A549 (cell line): ENCODE results near the gene ADCYAP1R1. TPM values are rescaled to one million over a fixed set of nuclear protein-coding genes. Genes with fewer than 3 reads are reported as not detected.

ENCODE experiments used
- ATAC-seq, 2 experiments: fragments of 200-7000 bp in 1 of 2; fragments of >200 bp in 1 of 2; cut with Nextera tagmentation in 1 of 2; cut with Tn5 transposase in 1 of 2; 3 replicates each; pipeline versions ENCODE4 v1.8.0 to v1.9.1; 2018 to 2020; ENCODE audit warnings: mild to moderate bottlenecking in 1 of 2, moderate library complexity in 1 of 2
- CTCF ChIA-PET: fragments of 300-600 bp; sonication (Branson Sonifier 250); formaldehyde crosslinking; extraction: SDS; loops from one replicate; lab custom pipeline; 2021; ENCODE audit warnings: antibody characterized with exemption, inconsistent platforms; lab: Yijun Ruan, JAX
- POLR2A ChIA-PET: fragments of 350-600 bp; formaldehyde crosslinking; extraction: SDS; loops from one replicate; lab custom pipeline; 2021; ENCODE audit warnings: antibody characterized with exemption, inconsistent platforms; lab: Yijun Ruan, JAX
- DNase-seq, 2 experiments: peaks; one replicate each; pipeline versions ENCODE4 v3.0.0 to v3.0.0-alpha.2; 2011 to 2016; ENCODE audit warnings: low read depth in 1 of 2, low spot score in 1 of 2
- FAIRE-seq: peaks from 2 replicates; lab custom pipeline; 2011; peaks lifted over from hg19 to GRCh38; lab: Jason Lieb, UNC
- H3K27ac ChIP-seq, 2 experiments: fragments of >200 bp; sonication (Bioruptor Twin); formaldehyde crosslinking; 3 replicates each; pipeline ENCODE4 v1.5.1; 2016 to 2017
- H3K4me1 ChIP-seq: fragments of >200 bp; sonication (Bioruptor Twin); formaldehyde crosslinking; 3 replicates; pipeline ENCODE4 v1.6.1; 2016
- H3K4me2 ChIP-seq: fragments of >200 bp; sonication (Bioruptor Twin); formaldehyde crosslinking; 3 replicates; pipeline ENCODE4 v1.6.1; 2016
- H3K4me3 ChIP-seq: fragments of >200 bp; sonication (Bioruptor Twin); formaldehyde crosslinking; 3 replicates; pipeline ENCODE4 v1.5.1; 2016
- H3K9me3 ChIP-seq: fragments of >200 bp; sonication (Bioruptor Twin); formaldehyde crosslinking; 3 replicates; pipeline ENCODE4 v1.6.1; 2016
- CBX8 ChIP-seq: fragments of 200-600 bp; sonication (generic); IDR thresholded peaks from 2 replicates; pipeline ENCODE4 v1.6.1; 2016
- CTCF ChIP-seq: fragments of >200 bp; sonication (Bioruptor Twin); formaldehyde crosslinking; IDR thresholded peaks from 3 replicates; pipeline ENCODE4 v1.5.1; 2016
- HMGXB4 ChIP-seq: fragments of 250-450 bp; sonication (Bioruptor Pico); IDR thresholded peaks from 2 replicates; pipeline ENCODE4 v1.5.0; 2021; ENCODE audit warnings: mild to moderate bottlenecking, moderate library complexity, borderline replicate concordance
- HOXB5 ChIP-seq: fragments of 250-450 bp; sonication (Bioruptor Pico); IDR thresholded peaks from 2 replicates; pipeline ENCODE4 v1.5.0; 2020; ENCODE audit warnings: mild to moderate bottlenecking, moderate library complexity
- JUNB ChIP-seq: fragments of >200 bp; sonication (Bioruptor Twin); formaldehyde crosslinking; IDR thresholded peaks from 2 replicates; pipeline ENCODE4 v1.6.1; 2016
- KDM1A ChIP-seq: fragments of 200-600 bp; sonication (generic); IDR thresholded peaks from 2 replicates; pipeline ENCODE4 v1.6.1; 2016; ENCODE audit warnings: low read depth, mild to moderate bottlenecking
- MAFK ChIP-seq: fragments of 450-650 bp; IDR thresholded peaks from 2 replicates; pipeline ENCODE4 v1.6.1; 2014; ENCODE audit not compliant: partially characterized antibody
- MAZ ChIP-seq: fragments of 150-350 bp; IDR thresholded peaks from 2 replicates; pipeline ENCODE4 v1.6.1; 2014; ENCODE audit warnings: antibody characterized with exemption, low read depth, low read length, borderline replicate concordance
- MYC ChIP-seq: IDR thresholded peaks from 2 replicates; pipeline ENCODE4 v1.6.1; 2012; ENCODE audit warnings: mild to moderate bottlenecking, inconsistent platforms, low read length, improper control_type of control experiment, borderline replicate concordance
- NR3C1 ChIP-seq: fragments of >200 bp; sonication (Bioruptor Twin); formaldehyde crosslinking; IDR thresholded peaks from 3 replicates; pipeline ENCODE4 v1.6.1; 2017
- POLR2A ChIP-seq: IDR thresholded peaks from 2 replicates; pipeline ENCODE4 v1.6.1; 2012; ENCODE audit warnings: mild to moderate bottlenecking, low read length
- RAD21 ChIP-seq, 2 experiments: fragments of >200 bp in 1 of 2; sonication (Bioruptor Twin) in 1 of 2; formaldehyde crosslinking in 1 of 2; IDR thresholded peaks in 1 of 2; conservative IDR thresholded peaks in 1 of 2; 2 replicates in 1 of 2; 3 replicates in 1 of 2; pipeline ENCODE4 v1.6.1; 2012 to 2018; ENCODE audit warnings: inconsistent platforms in 1 of 2
- SREBF2 ChIP-seq: fragments of 450-650 bp; IDR thresholded peaks from 2 replicates; pipeline ENCODE4 v1.6.1; 2014; ENCODE audit warnings: mild to moderate bottlenecking, moderate library complexity
- ZC3H11A ChIP-seq: fragments of 450-650 bp; IDR thresholded peaks from 2 replicates; pipeline ENCODE4 v1.6.1; 2014; ENCODE audit warnings: antibody characterized with exemption, mild to moderate bottlenecking
- ZFP36 ChIP-seq: fragments of 450-650 bp; IDR thresholded peaks from 2 replicates; pipeline ENCODE4 v1.6.1; 2014; ENCODE audit warnings: borderline replicate concordance; ENCODE audit not compliant: partially characterized antibody
- ZSCAN20 ChIP-seq: fragments of 250-450 bp; sonication (Bioruptor Pico); IDR thresholded peaks from 2 replicates; pipeline ENCODE4 v1.8.0; 2022; ENCODE audit warnings: mild to moderate bottlenecking, moderate library complexity
- WGBS: methylation state at CpG from one replicate; pipeline ENCODE4 v1.1.6; 2017; ENCODE audit errors: missing lambda C conversion rate; 5-methylcytosine and 5-hydroxymethylcytosine counted together
- polyA plus RNA-seq, 4 experiments: library from polyadenylated mRNA; depleted of rRNA in 3 of 4; stranded (reverse); fragments of >200 nt; fragmentation: RNase III in 1 of 4; extraction: RNeasy Plus Mini Kit Qiagen cat#74134 plus additional on column Dnase treatment in 1 of 4; gene quantifications; 2 replicates in 3 of 4; 3 replicates in 1 of 4; pipeline ENCODE4 v1.2.3, GENCODE V29; 2011 to 2017
- TF ChIP-seq, protein P1 (sequence below): IDR thresholded peaks from 2 replicates; pipeline ENCODE4 v1.6.1; 2012
- TF ChIP-seq, protein P2 (sequence below): fragments of >200 bp; sonication (Bioruptor Twin); formaldehyde crosslinking; IDR thresholded peaks from 2 replicates; pipeline ENCODE4 v1.6.1; 2016
- TF ChIP-seq, protein P3 (sequence below): fragments of 150-350 bp; IDR thresholded peaks from 2 replicates; pipeline ENCODE4 v1.6.1; 2014; ENCODE audit warnings: low read depth, mild to moderate bottlenecking, low read length

The ADCYAP1R1 gene
- polyA plus RNA-seq, 2 of the 4 experiments (the other 2 are of a cell fraction) = 0.01 TPM; not detected in 1

DNA sequence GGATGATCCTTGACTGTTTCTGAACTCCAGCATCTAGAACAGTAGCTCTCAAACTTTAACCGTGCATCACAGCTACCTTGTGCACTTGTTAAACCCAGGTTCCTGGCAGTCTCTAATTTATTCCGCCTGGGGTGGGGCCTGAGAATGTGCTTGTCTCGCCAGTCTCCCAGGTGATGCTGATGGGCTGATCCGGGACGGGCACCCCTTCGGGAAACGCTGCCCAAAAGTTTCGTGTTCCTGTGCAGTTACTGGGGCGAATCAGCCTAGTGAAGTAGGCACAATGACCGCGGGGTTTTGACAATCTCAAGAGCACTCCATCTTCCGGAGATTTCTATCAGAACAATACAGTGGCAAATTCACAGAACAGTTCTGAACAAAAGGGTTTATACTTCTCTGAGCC is 29.9 kb downstream of the ADCYAP1R1 start:
- Histone ChIP-seq H3K27ac (no peak overlapping the region), H3K4me2 (no peak overlapping the region), H3K9me3 (no peaks in the 10 kb centered on the region), H3K4me3 (no peak overlapping the region), H3K4me1 (no peaks in the 10 kb centered on the region)
- TF ChIP-seq ZFP36 (no peak), NR3C1 (no peak), KDM1A (no peak), POLR2A (no peak), JUNB (no peak), MAZ (no peak), SREBF2 (no peak), MAFK (no peak), CBX8 (no peak), ZC3H11A (no peak)
- TF ChIP-seq, protein P1, sequence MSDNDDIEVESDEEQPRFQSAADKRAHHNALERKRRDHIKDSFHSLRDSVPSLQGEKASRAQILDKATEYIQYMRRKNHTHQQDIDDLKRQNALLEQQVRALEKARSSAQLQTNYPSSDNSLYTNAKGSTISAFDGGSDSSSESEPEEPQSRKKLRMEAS = no peak
- no peak for DNase-seq
- CTCF ChIA-PET = no interaction called here
- no peak for FAIRE-seq
- 20% methylated on average over 12 of the region's 12 CpGs for WGBS
- POLR2A ChIA-PET = no interaction called here
- ATAC-seq = no peak

DNA sequence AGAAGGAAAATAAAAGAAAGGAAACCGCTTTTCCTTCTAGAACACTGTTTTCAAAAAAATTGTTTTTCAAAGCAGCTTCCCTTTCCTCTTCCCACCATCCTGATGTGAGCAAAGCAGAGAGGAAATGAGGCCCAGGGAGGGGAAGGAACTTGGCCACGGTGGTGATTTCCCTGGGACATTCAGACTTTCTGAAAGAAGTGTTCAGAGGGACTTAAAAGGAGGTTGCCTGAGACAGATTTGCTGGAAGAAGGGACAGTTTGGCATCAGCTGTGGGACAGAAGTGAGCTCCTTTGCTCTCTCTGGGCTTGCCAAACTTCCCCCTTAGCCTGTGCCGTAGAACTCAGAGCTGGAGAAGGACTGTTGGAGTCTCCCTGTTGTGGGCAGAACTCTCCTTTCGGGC is 30.3 kb downstream of the ADCYAP1R1 start:
- Histone ChIP-seq H3K4me2 (no peak overlapping the region), H3K27ac (no peak overlapping the region), H3K4me1 (no peaks in the 10 kb centered on the region), H3K4me3 (no peak overlapping the region), H3K9me3 (no peaks in the 10 kb centered on the region)
- ATAC-seq = no peak
- DNase-seq = no peak
- FAIRE-seq = no peak
- WGBS = 14% methylated on average over 4 of the region's 4 CpGs
- POLR2A ChIA-PET = no interaction called here
- CTCF ChIA-PET = interaction anchor here (1.0 kb wide), 1 partner anchor 212 kb away, joined by 3 read pairs; no protein-coding TSS in a partner anchor
- no peak for TF ChIP-seq HMGXB4 (CRISPR knock-in tag)

DNA sequence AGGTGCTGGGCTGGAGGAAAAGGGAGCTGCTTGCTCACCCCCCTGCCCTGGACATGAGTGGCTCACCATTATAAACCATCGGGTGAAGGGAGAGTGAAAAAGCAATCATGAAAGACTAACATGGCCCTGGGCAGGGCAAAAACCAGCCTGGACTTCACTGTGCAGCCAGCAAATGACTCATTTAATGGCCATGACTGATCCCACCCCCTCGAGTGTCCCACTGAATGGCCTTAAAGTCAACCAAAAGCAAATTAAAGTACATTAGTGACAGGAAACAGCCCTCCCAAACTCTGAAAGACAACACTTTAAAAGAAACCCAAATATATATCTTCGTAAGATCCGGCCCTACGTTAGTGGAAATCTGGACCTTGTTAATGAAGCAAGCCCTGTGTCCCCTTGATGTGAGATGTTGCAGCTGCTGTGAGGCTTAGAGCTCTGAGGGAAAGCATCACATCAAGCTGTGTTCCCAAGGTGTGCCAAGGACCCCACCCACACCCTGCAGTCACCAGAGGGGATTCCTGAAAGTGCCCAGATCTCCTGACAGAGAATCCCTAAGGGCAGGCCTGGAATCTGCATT is 31.2 kb downstream of the ADCYAP1R1 start:
- TF ChIP-seq, protein P2, sequence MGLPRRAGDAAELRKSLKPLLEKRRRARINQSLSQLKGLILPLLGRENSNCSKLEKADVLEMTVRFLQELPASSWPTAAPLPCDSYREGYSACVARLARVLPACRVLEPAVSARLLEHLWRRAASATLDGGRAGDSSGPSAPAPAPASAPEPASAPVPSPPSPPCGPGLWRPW = no peak
- no peak for TF ChIP-seq SREBF2
- no peaks in the 10 kb centered on the region for H3K9me3 ChIP-seq
- no peak for FAIRE-seq
- DNase-seq = no peak
- WGBS = 54% methylated on average over 5 of the region's 5 CpGs
- CTCF ChIA-PET = interaction anchor here (1.0 kb wide), 1 partner anchor 213 kb away, joined by 3 read pairs; no protein-coding TSS in a partner anchor
- no peak overlapping the region for H3K4me2 ChIP-seq
- ATAC-seq = no peak
- POLR2A ChIA-PET = no interaction called here
- no peaks in the 10 kb centered on the region for H3K4me1 ChIP-seq
- H3K4me3 ChIP-seq = no peak overlapping the region
- no peak overlapping the region for H3K27ac ChIP-seq

DNA sequence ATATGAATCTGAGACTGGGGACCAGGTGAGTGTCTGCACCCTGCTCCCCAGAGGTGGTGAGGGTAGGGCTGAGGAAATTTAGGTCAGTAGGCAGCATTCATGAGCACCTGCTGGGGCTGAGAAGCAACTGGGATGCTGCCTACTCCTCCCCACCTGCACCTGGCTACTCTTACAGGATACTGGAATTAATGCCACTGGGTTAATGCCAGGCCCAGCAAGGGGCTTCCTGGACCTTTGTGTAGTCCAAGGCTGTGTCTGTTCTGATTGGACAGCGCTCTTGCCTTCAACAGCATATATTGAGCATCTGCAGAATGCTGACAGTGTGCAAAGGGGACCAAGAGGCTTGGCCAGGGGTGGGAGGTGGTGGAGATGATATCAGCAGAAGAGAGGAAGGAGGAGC is 32.1 kb downstream of the ADCYAP1R1 start:
- Histone ChIP-seq H3K4me2 (no peak overlapping the region), H3K9me3 (no peaks in the 10 kb centered on the region), H3K27ac (no peak overlapping the region), H3K4me3 (no peak overlapping the region), H3K4me1 (no peaks in the 10 kb centered on the region)
- ATAC-seq (no peak), DNase-seq (no peak), FAIRE-seq (no peak)
- ChIA-PET CTCF (interaction anchor here (0.5 kb wide), 1 partner anchor 77 kb away, joined by 3 read pairs; no protein-coding TSS in a partner anchor), POLR2A (no interaction called here)
- TF ChIP-seq, protein P3, sequence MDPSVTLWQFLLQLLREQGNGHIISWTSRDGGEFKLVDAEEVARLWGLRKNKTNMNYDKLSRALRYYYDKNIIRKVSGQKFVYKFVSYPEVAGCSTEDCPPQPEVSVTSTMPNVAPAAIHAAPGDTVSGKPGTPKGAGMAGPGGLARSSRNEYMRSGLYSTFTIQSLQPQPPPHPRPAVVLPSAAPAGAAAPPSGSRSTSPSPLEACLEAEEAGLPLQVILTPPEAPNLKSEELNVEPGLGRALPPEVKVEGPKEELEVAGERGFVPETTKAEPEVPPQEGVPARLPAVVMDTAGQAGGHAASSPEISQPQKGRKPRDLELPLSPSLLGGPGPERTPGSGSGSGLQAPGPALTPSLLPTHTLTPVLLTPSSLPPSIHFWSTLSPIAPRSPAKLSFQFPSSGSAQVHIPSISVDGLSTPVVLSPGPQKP = no peak
- TF ChIP-seq ZSCAN20 (no peak), CBX8 (no peak), RAD21 (conservative IDR thresholded peaks at IDR 0.05 in 1 of 2, IDR thresholded peaks at IDR 0.05 in 1 of 2) (no peak), KDM1A (no peak), MYC (no peak), CTCF (no peak), HOXB5 (CRISPR knock-in tag) (no peak)
- whole genome bisulfite sequencing = no CpG with 5 or more reads among the region's 1 CpG
